IMR-90 (cell line): ENCODE measurements around the gene SPSB4. TPM values are rescaled to one million over a fixed set of nuclear protein-coding genes. Genes with fewer than 3 reads are reported as not detected.

Source experiments
- ATAC-seq: fragments of 200-7000 bp; cut with Tn5 transposase; 2 replicates; pipeline ENCODE4 v1.9.1; 2020; ENCODE audit warnings: low read depth, mild to moderate bottlenecking, moderate library complexity
- BruUV-seq: library from RNA; stranded (reverse); fragments of 400-500 nt; replicated peaks from 2 replicates; lab custom pipeline; 2021; lab: Mats Ljungman, UMichigan
- CTCF ChIA-PET: fragments of 300-600 bp; formaldehyde crosslinking; extraction: SDS; loops from one replicate; lab custom pipeline; 2021; ENCODE audit warnings: antibody characterized with exemption; lab: Yijun Ruan, JAX
- POLR2A ChIA-PET: fragments of 300-600 bp; sonication (Branson Sonifier 250); formaldehyde crosslinking; loops from one replicate; lab custom pipeline; 2022; ENCODE audit warnings: antibody characterized with exemption; ENCODE audit not compliant: unreplicated experiment; lab: Charles Lee
- DNase-seq: peaks from one replicate; pipeline ENCODE4 v3.0.0; 2013
- H2AFZ ChIP-seq: replicated peaks from 2 replicates; pipeline ENCODE3; 2013; ENCODE audit warnings: low read length, mild to moderate bottlenecking; ENCODE audit not compliant: poor library complexity
- H2AK5ac ChIP-seq: 2 replicates; pipeline ENCODE4 v1.6.1; 2013; ENCODE audit warnings: low read depth, low read length, inconsistent platforms
- H2AK9ac ChIP-seq: replicated peaks from 2 replicates; pipeline ENCODE3; 2013; ENCODE audit warnings: mild to moderate bottlenecking, low read depth, low read length, moderate library complexity; ENCODE audit not compliant: poor library complexity
- H2BK120ac ChIP-seq: 2 replicates; pipeline ENCODE4 v1.6.1; 2013; ENCODE audit warnings: low read depth, low read length, inconsistent platforms
- H2BK15ac ChIP-seq: 3 replicates; pipeline ENCODE4 v1.6.1; 2013; ENCODE audit warnings: low read depth, low read length, inconsistent platforms
- H2BK20ac ChIP-seq: 2 replicates; pipeline ENCODE4 v1.6.1; 2013; ENCODE audit warnings: low read depth, mild to moderate bottlenecking, inconsistent platforms, low read length, moderate library complexity
- H2BK5ac ChIP-seq: 2 replicates; pipeline ENCODE4 v1.6.1; 2013; ENCODE audit warnings: mild to moderate bottlenecking, low read depth, low read length, inconsistent platforms; ENCODE audit not compliant: poor library complexity, severe bottlenecking
- H3K14ac ChIP-seq: replicated peaks from 2 replicates; pipeline ENCODE4 v1.6.1; 2013; ENCODE audit warnings: low read depth, low read length, inconsistent platforms
- H3K18ac ChIP-seq: 2 replicates; pipeline ENCODE4 v1.6.1; 2013; ENCODE audit warnings: low read depth, low read length, control low read depth
- H3K23ac ChIP-seq: 2 replicates; pipeline ENCODE4 v1.6.1; 2013; ENCODE audit warnings: low read depth, low read length, inconsistent platforms
- H3K27ac ChIP-seq: 2 replicates; pipeline ENCODE4 v1.5.1; 2013; ENCODE audit warnings: mild to moderate bottlenecking, control low read depth, low read length; ENCODE audit not compliant: insufficient read depth
- H3K27me3 ChIP-seq: 2 replicates; pipeline ENCODE4 v1.6.1; 2013; ENCODE audit warnings: low read length; ENCODE audit not compliant: control insufficient read depth, insufficient read depth
- H3K36me3 ChIP-seq: 2 replicates; pipeline ENCODE4 v1.6.1; 2013; ENCODE audit warnings: low read length, mixed read lengths; ENCODE audit not compliant: control insufficient read depth, insufficient read depth
- H3K4ac ChIP-seq: 2 replicates; pipeline ENCODE4 v1.6.1; 2013; ENCODE audit warnings: low read depth, low read length, inconsistent platforms
- H3K4me1 ChIP-seq: 2 replicates; pipeline ENCODE4 v1.6.1; 2013; ENCODE audit warnings: low read length, mixed read lengths; ENCODE audit not compliant: control insufficient read depth, insufficient read depth
- H3K4me2 ChIP-seq: 2 replicates; pipeline ENCODE4 v1.6.1; 2013; ENCODE audit warnings: low read depth, mild to moderate bottlenecking, control low read depth, low read length, moderate library complexity
- H3K4me3 ChIP-seq: 2 replicates; pipeline ENCODE4 v1.5.1; 2013; ENCODE audit warnings: low read depth, mild to moderate bottlenecking, control low read depth, low read length, moderate library complexity; ENCODE audit not compliant: insufficient read depth
- H3K56ac ChIP-seq: 2 replicates; pipeline ENCODE4 v1.6.1; 2013; ENCODE audit warnings: low read length, inconsistent platforms; ENCODE audit not compliant: insufficient read depth; ENCODE audit errors: extremely low read depth
- H3K79me1 ChIP-seq, 2 experiments: 2 replicates each; pipeline ENCODE4 v1.6.1; 2013; ENCODE audit warnings: low read length in 2 of 2, inconsistent platforms in 1 of 2, low read depth in 1 of 2
- H3K9ac ChIP-seq: 2 replicates; pipeline ENCODE4 v1.6.1; 2013; ENCODE audit warnings: low read depth, low read length, control low read depth
- H3K9me1 ChIP-seq: 2 replicates; pipeline ENCODE4 v1.6.1; 2013; ENCODE audit warnings: low read length, inconsistent platforms; ENCODE audit not compliant: insufficient read depth
- H3K9me3 ChIP-seq: 2 replicates; pipeline ENCODE4 v1.6.1; 2013; ENCODE audit warnings: low read length; ENCODE audit not compliant: control insufficient read depth, insufficient read depth
- H4K20me1 ChIP-seq: 2 replicates; pipeline ENCODE4 v1.6.1; 2013; ENCODE audit warnings: low read length, inconsistent platforms; ENCODE audit not compliant: insufficient read depth
- H4K5ac ChIP-seq: 2 replicates; pipeline ENCODE4 v1.6.1; 2013; ENCODE audit warnings: mild to moderate bottlenecking, low read depth, low read length, control low read depth
- H4K8ac ChIP-seq, 2 experiments: 2 replicates each; pipeline ENCODE4 v1.6.1; 2013; ENCODE audit warnings: low read depth in 2 of 2, low read length in 2 of 2, control low read depth in 1 of 2, inconsistent platforms in 1 of 2
- H4K91ac ChIP-seq: 2 replicates; pipeline ENCODE4 v1.6.1; 2013; ENCODE audit warnings: low read depth, low read length, inconsistent platforms; ENCODE audit not compliant: insufficient read depth
- BHLHE40 ChIP-seq: fragments of 150-350 bp; IDR thresholded peaks from 2 replicates; pipeline ENCODE4 v1.6.1; 2016; ENCODE audit warnings: mild to moderate bottlenecking, low read depth, low read length
- CHD1 ChIP-seq: IDR thresholded peaks from 2 replicates; pipeline ENCODE4 v1.6.1; 2012; ENCODE audit warnings: low read depth, low read length, improper control_type of control experiment
- CTCF ChIP-seq: conservative IDR thresholded peaks from 2 replicates; pipeline ENCODE4 v1.5.1; 2012; ENCODE audit warnings: mild to moderate bottlenecking, low read depth, low read length, improper control_type of control experiment
- ELK1 ChIP-seq: fragments of 150-350 bp; IDR thresholded peaks from 2 replicates; pipeline ENCODE4 v1.6.1; 2016; ENCODE audit warnings: low read depth, mild to moderate bottlenecking, low read length, moderate library complexity, borderline replicate concordance
- FOS ChIP-seq: fragments of 150-350 bp; IDR thresholded peaks from 2 replicates; pipeline ENCODE4 v1.6.1; 2016; ENCODE audit warnings: low read depth, low read length
- MAFK ChIP-seq: IDR thresholded peaks from 2 replicates; pipeline ENCODE4 v1.6.1; 2012; ENCODE audit warnings: low read depth, low read length, improper control_type of control experiment
- MAZ ChIP-seq: IDR thresholded peaks from 2 replicates; pipeline ENCODE4 v1.6.1; 2012; ENCODE audit warnings: low read depth, mild to moderate bottlenecking, low read length, improper control_type of control experiment, moderate library complexity, borderline replicate concordance
- MXI1 ChIP-seq: IDR thresholded peaks from 2 replicates; pipeline ENCODE4 v1.6.1; 2012; ENCODE audit warnings: low read depth, mild to moderate bottlenecking, low read length, moderate library complexity, borderline replicate concordance
- NFE2L2 ChIP-seq: fragments of 150-350 bp; IDR thresholded peaks from 2 replicates; pipeline ENCODE4 v1.6.1; 2016; ENCODE audit warnings: low read depth, mild to moderate bottlenecking, low read length
- POLR2A ChIP-seq: IDR thresholded peaks from 2 replicates; pipeline ENCODE4 v1.6.1; 2012; ENCODE audit warnings: mild to moderate bottlenecking, low read depth, low read length
- RAD21 ChIP-seq: IDR thresholded peaks from 2 replicates; pipeline ENCODE4 v1.6.1; 2012; ENCODE audit warnings: low read length, improper control_type of control experiment
- RCOR1 ChIP-seq: IDR thresholded peaks from 2 replicates; pipeline ENCODE4 v1.6.1; 2012; ENCODE audit warnings: mild to moderate bottlenecking, low read length, improper control_type of control experiment; ENCODE audit not compliant: insufficient replicate concordance
- RFX5 ChIP-seq: IDR thresholded peaks from 2 replicates; pipeline ENCODE4 v1.8.0; 2012; ENCODE audit warnings: low read depth, mild to moderate bottlenecking, low read length, moderate library complexity
- SMC3 ChIP-seq: fragments of 150-350 bp; IDR thresholded peaks from 2 replicates; pipeline ENCODE4 v1.6.1; 2016; ENCODE audit warnings: low read depth, mild to moderate bottlenecking, antibody characterized with exemption, low read length, moderate library complexity
- WGBS, 2 experiments: methylation state at CpG; one replicate each; pipeline versions ENCODE4 v1.1.5 to v1.1.7; 2013; ENCODE audit warnings: missing lambda C conversion rate in 2 of 2; ENCODE audit not compliant: insufficient read length in 1 of 2; ENCODE audit errors: extremely low coverage in 2 of 2; 5-methylcytosine and 5-hydroxymethylcytosine counted together
- dilution Hi-C: fragments of 300-500 bp; cut with HindIII; formaldehyde crosslinking; loops from one replicate; pipeline ENCODE4 v1.14.3; 2018; ENCODE audit warnings: low sequenced_read_pairs; ENCODE audit not compliant: unreplicated experiment
- in situ Hi-C: fragments of 300-500 bp; cut with MboI; formaldehyde crosslinking; loops from 3 replicates; pipeline ENCODE4 v1.14.3; 2019; ENCODE audit warnings: low sequenced_read_pairs, inconsistent platforms, mixed read lengths
- intact Hi-C: fragments of 100-400 bp; cut with micrococcal nuclease; formaldehyde crosslinking; loops from 2 replicates; pipeline ENCODE4 v1.10.0; 2022
- polyA plus RNA-seq, 3 experiments: library from polyadenylated mRNA; depleted of rRNA; stranded (reverse); fragments of >200 nt; gene quantifications; 2 replicates each; pipeline ENCODE4 v1.2.3, GENCODE V29; 2012; ENCODE audit warnings: low replicate concordance in 1 of 3
- total RNA-seq: library from RNA; depleted of rRNA; stranded (reverse); fragments of >200 nt; gene quantifications from 2 replicates; pipeline ENCODE4 v1.2.3, GENCODE V29; 2012

Gene SPSB4
- total and polyA plus RNA-seq, 2 of the 4 experiments (the other 2 are of a cell fraction), result not detected

GRCh38 chr3:141091426-141091825 lies 40.3 kb downstream of the SPSB4 start:
- Histone ChIP-seq H3K9me3 (no peaks in the 10 kb centered on the region), H3K18ac (no peak overlapping the region), H3K14ac (no peak overlapping the region), H2BK20ac (no peak overlapping the region), H3K79me1 (no peaks in the 10 kb centered on the region), H2BK120ac (no peak overlapping the region), H3K36me3 (no peaks in the 10 kb centered on the region), H4K20me1 (no peaks in the 10 kb centered on the region), H3K4me1 (no peaks in the 10 kb centered on the region), H3K4me3 (no peak overlapping the region), H4K5ac (no peak overlapping the region), H3K4me2 (no peak overlapping the region), H3K9ac (no peak overlapping the region), H3K56ac (no peak overlapping the region), H3K9me1 (no peaks in the 10 kb centered on the region; the same call in 1 of the 2 replicates), H2AK9ac (no peak overlapping the region), H2AFZ (no peak overlapping the region), H3K23ac (no peak overlapping the region), H2AK5ac (no peak overlapping the region), H3K27me3 (peaks cover 24% of the 10 kb centered on the region), H2BK15ac (no peak overlapping the region), H3K27ac (no peak overlapping the region), H4K91ac (no peak overlapping the region), H3K4ac (no peak overlapping the region), H2BK5ac (no peak overlapping the region), H4K8ac (no peak overlapping the region)
- intact Hi-C loops, result no loop called here
- no TSS peak for BruUV-seq
- ChIA-PET POLR2A (no interaction called here), CTCF (no interaction called here)
- TF ChIP-seq CTCF, result no peak
- TF ChIP-seq POLR2A, result no peak
- no peak for TF ChIP-seq MXI1
- no peak for TF ChIP-seq RFX5
- no peak for TF ChIP-seq ELK1
- TF ChIP-seq RCOR1, result no peak
- TF ChIP-seq NFE2L2, result no peak
- no peak for TF ChIP-seq MAZ
- no peak for TF ChIP-seq BHLHE40
- no peak for TF ChIP-seq CHD1
- TF ChIP-seq MAFK, result no peak
- no peak for TF ChIP-seq FOS
- TF ChIP-seq SMC3, result no peak
- TF ChIP-seq RAD21, result no peak
- 53% methylated on average over 3 of the region's 4 CpGs; no CpG with 5 or more reads in 1 of the 2 experiments for WGBS, 2 experiments
- no peak for DNase-seq
- no peak for ATAC-seq
- dilution Hi-C loops, result no loop called here
- in situ Hi-C loops, result no loop called here
